GM18517 (cell line): Measurements from ENCODE around the gene PRDM13.
A peak's percentile ranks its signal among the peaks of the same experiment; 100 is the strongest.
"Not testable (repeated sequence)": the region's sequence is repeated elsewhere in the genome, so short reads cannot be mapped to it uniquely, and the experiment has no call there.

Experiments used
- ATAC-seq: cut with Tn5 transposase; IDR thresholded peaks from one replicate; pipeline ENCODE4 v1.9.1; 2021; ENCODE audit warnings: mild to moderate bottlenecking, moderate library complexity; ENCODE audit not compliant: unreplicated experiment

Gene PRDM13

GRCh38 chr6:99606656-99607415, at the start of gene PRDM13:
Gene PRDM13 (plus strand): TSS chr6:99606833. CDS start chr6:99607035, 202 bp downstream.
- no peak for ATAC-seq

GRCh38 chr6:99559057-99559456, 47.6 kb upstream of the PRDM13 start:
- no peak for ATAC-seq

- no peak for ATAC-seq
These were observed 46.0 kb upstream of the PRDM13 start for GRCh38 chr6:99560668-99561067.

GRCh38 chr6:99563056-99563723, 43.4 kb upstream of the PRDM13 start:
- no peak for ATAC-seq

GRCh38 chr6:99568103-99568933, 38.3 kb upstream of the PRDM13 start, which contains the start of gene CCNC:
Gene CCNC (minus strand): TSS chr6:99568660. CDS start chr6:99568527, 133 bp downstream.
- peak; percentile 99 for ATAC-seq

DNA sequence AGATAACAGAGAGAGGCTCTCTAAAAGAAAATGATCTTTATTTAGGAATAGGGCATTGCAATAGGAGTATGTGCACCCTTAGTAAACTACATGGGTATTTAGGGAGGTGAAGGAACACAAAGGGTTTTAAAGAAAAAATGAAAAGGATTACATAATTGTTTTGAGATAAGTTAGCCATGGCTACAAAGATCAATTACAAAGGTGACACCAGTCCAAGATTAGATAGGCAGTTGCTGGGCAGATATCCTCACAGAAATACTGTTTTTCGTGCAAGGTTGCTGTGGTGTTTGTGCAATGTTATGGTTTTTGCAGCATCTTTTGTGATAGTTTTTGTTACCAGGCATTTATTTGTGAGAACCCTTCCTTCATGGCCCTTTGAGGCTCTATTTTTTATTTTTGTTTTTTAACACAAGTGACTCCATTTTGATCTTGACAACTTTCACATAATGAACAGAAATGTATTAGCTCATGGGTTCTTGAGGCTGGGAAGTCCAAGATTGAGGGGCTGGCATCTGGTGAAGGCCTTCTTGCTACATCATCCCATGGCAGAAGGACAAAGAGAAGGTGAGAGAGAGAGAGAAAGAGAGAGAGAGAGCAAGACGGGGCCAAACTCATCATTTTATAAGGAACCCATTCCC, 32.5 kb upstream of the PRDM13 start:
- no peak for ATAC-seq

GRCh38 chr6:99575544-99576227, 30.9 kb upstream of the PRDM13 start:
- ATAC-seq = no peak

DNA sequence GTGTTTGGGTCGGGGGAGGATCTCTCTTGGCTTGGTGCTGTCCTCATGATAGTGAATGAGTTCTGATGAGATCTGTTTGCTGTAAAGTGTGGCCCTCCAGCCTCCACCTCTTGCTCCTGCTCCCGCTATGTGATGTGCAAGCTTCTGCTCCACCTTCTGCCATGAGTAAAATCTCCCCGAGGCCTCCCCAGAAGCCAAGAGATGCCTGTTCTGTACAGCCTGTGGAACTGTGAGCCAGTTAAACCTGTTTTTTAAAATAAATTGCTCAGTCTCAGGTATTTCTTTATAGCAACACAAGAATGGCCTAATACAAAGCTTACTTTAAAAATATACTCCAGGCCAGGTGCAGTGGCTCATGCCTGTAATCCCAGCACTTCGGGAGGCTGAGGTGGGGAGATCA, 26.9 kb upstream of the PRDM13 start:
- no peak for ATAC-seq

- ATAC-seq = no peak
These were observed 18.8 kb upstream of the PRDM13 start for GRCh38 chr6:99587792-99588191.

DNA sequence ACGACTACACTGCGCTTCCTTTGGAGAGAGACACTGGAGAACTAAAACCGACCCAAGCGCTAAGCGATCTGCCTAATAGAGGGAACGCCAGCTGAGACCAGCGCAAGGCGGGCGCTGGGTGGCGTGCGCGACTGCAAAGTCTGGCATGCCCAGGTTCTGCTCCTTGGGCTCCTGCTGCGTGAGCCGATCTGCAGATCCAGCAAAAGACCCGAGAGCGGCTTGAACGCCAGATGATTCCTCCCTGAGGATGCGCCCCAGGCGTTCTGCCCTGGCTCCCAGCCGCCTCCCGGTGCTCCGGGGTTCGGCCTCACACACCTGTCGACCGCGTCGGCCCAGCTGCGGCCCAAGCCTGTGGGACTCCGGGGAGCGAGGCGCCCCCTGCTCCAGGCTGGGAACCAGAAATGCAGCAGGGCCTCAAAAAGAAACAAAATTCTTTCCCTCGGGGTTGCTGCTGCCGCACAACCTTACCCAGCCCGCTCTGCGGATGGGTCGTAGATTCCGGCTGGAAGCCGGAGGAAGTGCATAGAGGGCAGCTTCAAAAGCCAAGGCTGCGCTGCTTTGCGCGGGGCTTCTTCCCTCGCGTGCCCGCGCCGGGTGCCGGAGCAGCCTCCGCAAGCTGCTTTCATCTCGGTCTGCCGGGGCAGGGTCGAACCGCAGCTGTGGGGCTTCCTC, 17.9 kb upstream of the PRDM13 start:
- peak; percentile 84 for ATAC-seq

- ATAC-seq = peak; percentile 12
These were observed 17.4 kb upstream of the PRDM13 start for GRCh38 chr6:99589290-99589672.

DNA sequence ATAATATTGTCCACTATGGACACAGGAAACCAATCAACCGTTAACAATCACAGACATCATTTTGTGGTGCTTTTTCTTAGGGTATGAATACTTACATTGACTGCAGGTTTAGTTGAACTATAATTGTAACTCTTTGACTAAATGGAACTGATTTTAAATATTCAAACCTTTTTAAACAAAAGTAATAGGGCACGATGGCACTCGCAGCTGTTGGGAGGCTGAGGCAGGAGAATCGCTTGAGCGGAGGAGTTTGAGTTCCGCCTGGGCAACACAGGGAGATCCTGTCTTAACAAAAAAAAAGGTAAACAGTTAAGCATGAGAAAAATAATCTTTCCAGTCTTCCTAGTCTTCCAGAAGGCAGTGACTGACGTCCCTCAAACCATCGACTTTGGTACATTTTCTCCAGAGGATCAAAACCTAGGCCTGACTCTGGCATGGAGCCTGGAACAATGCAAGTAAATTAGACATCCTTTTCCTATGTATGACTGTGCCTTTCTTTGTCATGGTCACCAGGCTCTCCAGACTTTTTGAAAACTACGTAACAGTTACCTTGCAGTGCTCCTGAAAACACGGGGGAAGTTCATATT, 16.6 kb upstream of the PRDM13 start:
- no peak for ATAC-seq

- no peak for ATAC-seq
These were observed 15.6 kb upstream of the PRDM13 start for GRCh38 chr6:99590728-99591672.

GRCh38 chr6:99591673-99592364, 14.8 kb upstream of the PRDM13 start:
- ATAC-seq = no peak

- no peak for ATAC-seq
These were observed 13.7 kb upstream of the PRDM13 start for GRCh38 chr6:99592900-99593299.

GRCh38 chr6:99594696-99595095, 11.9 kb upstream of the PRDM13 start:
- not testable (repeated sequence) for ATAC-seq

- ATAC-seq = no peak
These were observed 3.9 kb upstream of the PRDM13 start for GRCh38 chr6:99602520-99603420.
